Measurements from ENCODE around the gene ACVR1. TPM values are rescaled to one million over a fixed set of nuclear protein-coding genes. Genes with fewer than 3 reads are reported as not detected.
"Not testable (repeated sequence)": the region's sequence is repeated elsewhere in the genome, so short reads cannot be mapped to it uniquely, and the experiment has no call there.

Gene ACVR1
- total and polyA plus RNA-seq, 2 of the 13 experiments (the other 11 are each of a cell fraction or from before 2014, with no cell fraction given), result 2.3 to 5.4 TPM

GRCh38 chr2:157827377-157827776, 48.8 kb downstream of the ACVR1 start:
- WGBS (ENCODE audit: low lambda C conversion rate), result 89% methylated on average over 3 of the region's 3 CpGs
- no TSS peak for BruUV-seq (replicated peaks)
- in situ Hi-C loops (cut with HindIII; ENCODE audit: extremely low pct_ligation_motif_present, low pct_unique_long_range_greater_than_20kb), result no loop called here
- no peak overlapping the region for H2AFZ ChIP-seq (ENCODE audit: low read length)
- H3K4me3 ChIP-seq (replicated peaks in 1 of 3; ENCODE audit: insufficient read depth in 1 of 3, low read depth in 2 of 3, low read length in 3 of 3), result no peak overlapping the region
- intact Hi-C loops (cut with micrococcal nuclease; ENCODE audit: unreplicated experiment), result no loop called here
- DNase-seq (ENCODE audit: low spot score) (no peak), FAIRE-seq (no peak), ATAC-seq (no peak)
- H3K27ac ChIP-seq (ENCODE audit: extremely low read length, insufficient read depth, low read length), result no peak overlapping the region
- no peaks in the 10 kb centered on the region for H3K79me2 ChIP-seq (ENCODE audit: insufficient read depth, low read length)
- H3K36me3 ChIP-seq (replicated peaks in 1 of 2; ENCODE audit: control insufficient read depth in 1 of 2, insufficient read depth in 2 of 2, low read length in 2 of 2), result no peaks in the 10 kb centered on the region
- POLR2A ChIA-PET, result interaction anchor here (1.3 kb wide), 1 partner anchor 49 kb away, joined by 4 read pairs; the partner anchor contains the start of gene ACVR1
- no peak overlapping the region for H3K4me2 ChIP-seq (ENCODE audit: low read depth, low read length)
- peak; percentile 51 for TF ChIP-seq CEBPB (IDR thresholded peaks at IDR 0.05; ENCODE audit: borderline replicate concordance, low read depth, low read length)
- TF ChIP-seq ZNF709 (CRISPR knock-in tag; IDR thresholded peaks at IDR 0.05), result no peak
- CTCF ChIA-PET (ENCODE audit: low intra/inter-chr PET ratio, low total read pairs), result no interaction called here
- no peak overlapping the region for H3K9ac ChIP-seq (ENCODE audit: insufficient read depth, low read depth, low read length)
- peaks cover 8% of the 10 kb centered on the region for H3K4me1 ChIP-seq (ENCODE audit: insufficient read depth, low read length)
- H3K9me3 ChIP-seq (ENCODE audit: low read length), result no peaks in the 10 kb centered on the region
- no peaks in the 10 kb centered on the region for H4K20me1 ChIP-seq (ENCODE audit: insufficient read depth, low read length)
- H3K27me3 ChIP-seq (ENCODE audit: control insufficient read depth in 1 of 2, insufficient read depth in 2 of 2, low read length in 2 of 2), result no peaks in the 10 kb centered on the region

- H3K9me3 ChIP-seq (ENCODE audit: low read length); H3K79me2 ChIP-seq (ENCODE audit: insufficient read depth, low read length); ATAC-seq; DNase-seq (ENCODE audit: low spot score); H3K9ac ChIP-seq (ENCODE audit: insufficient read depth, low read depth, low read length); H4K20me1 ChIP-seq (ENCODE audit: insufficient read depth, low read length); FAIRE-seq; H3K4me1 ChIP-seq (ENCODE audit: insufficient read depth, low read length); H3K4me2 ChIP-seq (ENCODE audit: low read depth, low read length); H3K27me3 ChIP-seq (ENCODE audit: control insufficient read depth in 1 of 2, insufficient read depth in 2 of 2, low read length in 2 of 2); H3K4me3 ChIP-seq (replicated peaks in 1 of 3; ENCODE audit: insufficient read depth in 1 of 3, low read depth in 2 of 3, low read length in 3 of 3); intact Hi-C loops (cut with micrococcal nuclease; ENCODE audit: unreplicated experiment); H3K27ac ChIP-seq (ENCODE audit: extremely low read length, insufficient read depth, low read length); POLR2A ChIA-PET; in situ Hi-C loops (cut with HindIII; ENCODE audit: extremely low pct_ligation_motif_present, low pct_unique_long_range_greater_than_20kb); CTCF ChIA-PET (ENCODE audit: low intra/inter-chr PET ratio, low total read pairs); H2AFZ ChIP-seq (ENCODE audit: low read length); BruUV-seq (replicated peaks); H3K36me3 ChIP-seq (replicated peaks in 1 of 2; ENCODE audit: control insufficient read depth in 1 of 2, insufficient read depth in 2 of 2, low read length in 2 of 2); TF ChIP-seq FOXP1 (CRISPR knock-in tag; IDR thresholded peaks at IDR 0.05): not testable (repeated sequence)
- peak; percentile 42 for TF ChIP-seq HNRNPK (IDR thresholded peaks at IDR 0.05; ENCODE audit: low read depth, low read length, poor library complexity, severe bottlenecking)
- 0 out of 2 replicates have a peak, but pooled peaks have one; percentile 12 for TF ChIP-seq FOXP1 (IDR thresholded peaks at IDR 0.05)
Measured at GRCh38 chr2:157826644-157827043, 49.5 kb downstream of the ACVR1 start.
